ES-I3 (cell line): Measurements from ENCODE around the gene PAAF1.

Source experiments
- H3K36me3 ChIP-seq: 2 replicates; pipeline ENCODE4 v1.6.1; 2013; ENCODE audit warnings: mild to moderate bottlenecking, low read length, control low read depth, moderate library complexity; ENCODE audit not compliant: insufficient read depth
- H3K4me1 ChIP-seq: 2 replicates; pipeline ENCODE4 v1.6.1; 2013; ENCODE audit warnings: mild to moderate bottlenecking, control low read depth, low read length; ENCODE audit not compliant: insufficient read depth
- H3K9ac ChIP-seq: 2 replicates; pipeline ENCODE4 v1.6.1; 2013; ENCODE audit warnings: low read depth, mild to moderate bottlenecking, low read length, moderate library complexity
- H3K9me3 ChIP-seq: 2 replicates; pipeline ENCODE4 v1.6.1; 2013; ENCODE audit warnings: mild to moderate bottlenecking, low read length, moderate library complexity; ENCODE audit not compliant: control insufficient read depth, insufficient read depth

PAAF1 gene

DNA sequence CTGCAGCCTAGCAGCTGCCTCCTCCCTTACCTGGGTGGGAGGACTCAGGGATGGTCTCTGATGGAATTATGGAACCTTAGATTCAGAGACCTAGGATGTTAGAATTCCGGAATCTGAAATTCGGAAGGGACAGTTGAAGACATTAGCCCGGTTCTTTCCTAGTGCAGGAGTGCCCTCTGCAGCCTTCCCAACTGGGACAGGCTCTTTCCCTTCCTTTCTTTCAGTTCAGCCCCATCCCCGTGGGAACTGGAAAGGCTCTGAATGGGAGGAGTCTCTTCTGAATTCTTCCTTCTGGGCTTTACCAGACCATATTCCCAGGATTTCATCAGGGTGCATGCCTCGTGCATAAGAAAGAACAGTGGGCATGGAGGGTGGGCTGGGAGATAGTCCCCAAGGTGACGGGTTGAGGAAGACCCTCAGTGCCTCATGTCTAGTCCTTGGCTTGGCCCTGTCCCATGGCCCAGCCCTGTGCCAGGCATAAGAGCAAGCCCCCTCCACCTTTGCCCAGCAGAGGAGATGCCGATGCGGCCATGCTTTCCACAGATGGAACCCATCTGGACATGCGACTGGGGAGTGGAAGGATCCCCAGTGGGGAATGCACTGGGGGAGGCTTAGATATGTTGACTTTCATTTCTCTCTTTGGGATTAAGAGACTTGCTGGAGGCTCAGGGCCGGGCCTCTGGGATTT, 88.4 kb downstream of the PAAF1 start:
- H3K4me1 ChIP-seq, result no peaks in the 10 kb centered on the region; the same call in 1 of the 2 replicates
- peak overlapping the region; percentile 11; the same call in 1 of the 2 replicates for H3K9ac ChIP-seq
- no peaks in the 10 kb centered on the region for H3K36me3 ChIP-seq
- H3K9me3 ChIP-seq, result no peaks in the 10 kb centered on the region

DNA sequence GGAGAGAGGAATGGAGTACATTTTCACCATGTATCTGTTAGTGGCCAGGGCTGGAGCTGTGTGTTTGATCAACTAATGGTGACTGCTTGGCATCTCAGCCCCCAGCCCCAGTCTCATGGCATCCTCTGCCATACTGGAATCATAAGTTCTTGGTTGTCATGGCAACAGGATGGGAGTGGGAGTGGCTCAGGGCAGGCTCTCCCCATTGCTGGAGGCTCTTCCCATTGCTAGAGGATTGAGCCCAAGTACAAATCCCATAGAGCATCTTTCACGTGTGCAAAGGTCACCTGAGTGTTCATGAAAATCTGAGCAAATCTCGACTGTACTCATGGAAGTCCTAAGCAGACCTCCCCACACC, 88.9 kb downstream of the PAAF1 start:
- Histone ChIP-seq H3K4me1 (no peaks in the 10 kb centered on the region; the same call in 1 of the 2 replicates), H3K36me3 (no peaks in the 10 kb centered on the region), H3K9ac (no peak overlapping the region), H3K9me3 (no peaks in the 10 kb centered on the region)

DNA sequence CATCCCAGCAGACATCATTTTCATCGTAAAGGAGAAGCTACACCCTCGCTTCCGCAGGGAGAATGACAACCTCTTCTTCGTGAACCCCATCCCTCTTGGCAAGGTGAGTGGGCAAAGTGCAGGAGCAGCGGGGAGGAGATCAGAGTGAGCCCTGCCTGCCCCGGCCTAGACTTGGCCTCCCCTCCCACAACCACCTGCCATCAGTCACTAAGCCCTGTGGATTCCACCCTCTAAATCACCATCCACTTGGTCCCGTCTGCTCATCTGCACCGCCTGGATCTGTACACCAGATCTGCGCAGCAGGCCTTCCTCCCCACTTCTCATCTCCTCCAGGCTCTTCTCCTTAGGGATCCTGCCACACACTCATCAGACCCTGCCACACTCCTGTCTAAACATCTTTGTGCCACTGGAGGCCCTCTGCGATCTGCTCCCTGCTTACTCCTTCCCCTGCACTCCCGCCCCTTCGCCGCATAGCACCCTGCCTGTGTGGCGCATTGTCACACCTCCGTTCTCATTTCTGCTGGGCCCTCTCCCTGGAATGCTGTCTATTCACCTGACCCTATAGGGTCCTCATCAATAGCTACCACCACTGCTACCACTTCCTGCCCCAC, 91.7 kb downstream of the PAAF1 start:
- Histone ChIP-seq H3K9me3 (no peaks in the 10 kb centered on the region), H3K4me1 (no peaks in the 10 kb centered on the region; the same call in 1 of the 2 replicates), H3K36me3 (no peaks in the 10 kb centered on the region), H3K9ac (no peak overlapping the region)

DNA sequence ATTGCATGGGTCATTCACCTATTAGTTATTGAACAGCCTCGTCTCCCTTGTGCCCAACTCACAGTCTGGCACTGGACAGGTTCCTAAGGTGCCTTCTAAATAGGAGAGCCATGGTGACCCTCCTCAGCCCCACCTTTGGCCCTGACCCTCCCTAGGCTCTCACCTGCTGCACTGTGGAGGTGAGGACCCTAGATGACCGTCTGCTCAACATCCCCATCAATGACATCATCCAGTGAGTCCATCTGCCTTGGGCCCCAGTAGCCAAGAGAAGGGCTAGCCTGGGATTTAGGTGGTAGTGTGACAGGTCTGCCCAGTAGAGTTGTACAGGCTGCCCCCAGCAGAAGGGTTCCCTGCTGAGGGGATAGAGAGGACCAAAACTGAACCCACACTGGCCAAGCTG, 92.3 kb downstream of the PAAF1 start:
- H3K36me3 ChIP-seq, result no peaks in the 10 kb centered on the region
- no peaks in the 10 kb centered on the region; the same call in 1 of the 2 replicates for H3K4me1 ChIP-seq
- no peaks in the 10 kb centered on the region for H3K9me3 ChIP-seq
- no peak overlapping the region for H3K9ac ChIP-seq

DNA sequence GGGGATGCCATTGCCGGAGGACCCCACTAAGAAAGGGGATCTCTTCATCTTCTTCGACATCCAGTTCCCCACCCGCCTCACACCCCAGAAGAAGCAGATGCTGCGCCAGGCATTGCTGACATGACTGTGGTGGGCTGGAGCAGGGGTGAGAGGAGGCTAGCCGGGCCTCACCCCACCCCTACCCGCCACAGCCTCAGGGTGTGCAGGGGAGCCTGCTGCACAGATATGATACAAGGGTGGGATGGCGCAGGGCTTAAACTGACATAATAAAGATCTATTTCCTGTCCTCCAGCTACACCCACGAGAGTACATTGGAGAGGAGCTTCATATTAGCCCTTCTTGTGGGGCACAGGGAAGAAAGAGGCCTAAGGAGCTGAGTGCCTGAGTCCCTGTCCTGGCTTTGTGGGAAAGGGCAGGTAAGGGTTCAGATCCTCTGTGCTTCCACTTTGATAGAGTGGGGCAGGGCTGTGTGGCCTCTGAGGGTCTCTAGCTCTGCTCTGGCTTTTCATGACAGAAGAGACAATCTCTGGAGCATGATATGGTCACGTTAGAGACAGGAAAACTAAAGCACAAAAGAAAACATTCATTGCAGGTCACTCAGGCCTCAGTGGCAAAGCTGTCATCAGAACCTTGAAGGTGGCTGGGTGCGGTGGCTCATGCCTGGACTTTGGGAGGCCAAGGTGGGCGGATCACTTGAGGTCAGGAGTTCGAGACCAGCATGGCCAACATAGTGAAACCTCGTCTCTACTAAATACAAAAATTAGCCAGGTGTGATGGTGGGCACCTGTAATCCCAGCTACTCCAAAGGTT, 93.4 kb downstream of the PAAF1 start:
- Histone ChIP-seq H3K9ac (no peak overlapping the region), H3K4me1 (no peaks in the 10 kb centered on the region), H3K9me3 (no peaks in the 10 kb centered on the region), H3K36me3 (no peaks in the 10 kb centered on the region)

DNA sequence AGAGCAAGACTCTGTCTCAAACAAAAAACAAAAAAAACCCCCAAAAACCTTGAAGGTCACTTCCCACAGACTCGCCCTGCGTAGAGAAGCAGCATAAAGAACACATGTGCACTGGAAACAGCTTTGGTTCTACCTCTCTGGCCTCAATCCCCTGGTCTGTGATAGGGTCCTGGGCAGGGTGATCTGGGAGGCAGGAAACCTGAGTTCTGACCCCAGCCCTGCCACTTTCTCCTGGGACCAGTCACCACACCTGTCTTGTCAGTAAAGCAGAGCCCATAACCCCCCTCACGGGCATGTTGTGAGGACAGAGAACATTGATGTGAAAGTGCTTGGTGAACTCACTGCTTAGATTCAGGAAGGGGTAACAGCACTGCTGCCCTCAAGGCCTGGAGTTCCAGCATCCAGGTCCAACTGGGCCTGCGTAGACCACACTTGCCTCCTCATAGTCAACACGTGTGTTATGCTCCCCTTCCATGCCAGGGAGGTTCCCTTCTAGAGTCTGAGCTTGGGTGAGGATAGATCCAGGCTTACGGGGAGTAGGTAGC, 94.4 kb downstream of the PAAF1 start:
- no peaks in the 10 kb centered on the region for H3K9me3 ChIP-seq
- peaks cover 3% of the 10 kb centered on the region; the same call in 1 of the 2 replicates for H3K36me3 ChIP-seq
- H3K4me1 ChIP-seq, result no peaks in the 10 kb centered on the region
- H3K9ac ChIP-seq, result no peak overlapping the region

DNA sequence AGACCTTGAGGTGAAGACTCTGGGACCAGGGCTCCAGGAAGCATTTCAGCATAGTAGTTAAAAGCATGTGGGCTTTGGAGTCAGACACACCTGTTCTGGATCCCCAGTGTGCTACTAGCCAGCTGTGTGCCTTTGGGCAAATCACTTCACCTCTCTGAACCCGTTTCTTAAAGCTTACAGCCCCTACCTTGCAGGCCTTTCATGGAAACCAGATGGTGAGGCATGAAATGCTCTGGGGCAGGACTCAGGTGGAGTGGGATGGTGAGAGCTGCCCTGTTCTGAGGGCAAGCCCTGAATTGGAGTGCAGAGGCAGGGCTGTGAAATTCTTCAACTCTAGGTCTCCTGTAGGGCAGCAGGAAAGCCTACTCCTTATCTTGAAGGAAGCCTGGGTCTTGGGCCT, 95.4 kb downstream of the PAAF1 start:
- H3K4me1 ChIP-seq, result no peaks in the 10 kb centered on the region
- H3K9ac ChIP-seq, result no peak overlapping the region
- peaks cover 10% of the 10 kb centered on the region for H3K36me3 ChIP-seq
- H3K9me3 ChIP-seq, result no peaks in the 10 kb centered on the region

DNA sequence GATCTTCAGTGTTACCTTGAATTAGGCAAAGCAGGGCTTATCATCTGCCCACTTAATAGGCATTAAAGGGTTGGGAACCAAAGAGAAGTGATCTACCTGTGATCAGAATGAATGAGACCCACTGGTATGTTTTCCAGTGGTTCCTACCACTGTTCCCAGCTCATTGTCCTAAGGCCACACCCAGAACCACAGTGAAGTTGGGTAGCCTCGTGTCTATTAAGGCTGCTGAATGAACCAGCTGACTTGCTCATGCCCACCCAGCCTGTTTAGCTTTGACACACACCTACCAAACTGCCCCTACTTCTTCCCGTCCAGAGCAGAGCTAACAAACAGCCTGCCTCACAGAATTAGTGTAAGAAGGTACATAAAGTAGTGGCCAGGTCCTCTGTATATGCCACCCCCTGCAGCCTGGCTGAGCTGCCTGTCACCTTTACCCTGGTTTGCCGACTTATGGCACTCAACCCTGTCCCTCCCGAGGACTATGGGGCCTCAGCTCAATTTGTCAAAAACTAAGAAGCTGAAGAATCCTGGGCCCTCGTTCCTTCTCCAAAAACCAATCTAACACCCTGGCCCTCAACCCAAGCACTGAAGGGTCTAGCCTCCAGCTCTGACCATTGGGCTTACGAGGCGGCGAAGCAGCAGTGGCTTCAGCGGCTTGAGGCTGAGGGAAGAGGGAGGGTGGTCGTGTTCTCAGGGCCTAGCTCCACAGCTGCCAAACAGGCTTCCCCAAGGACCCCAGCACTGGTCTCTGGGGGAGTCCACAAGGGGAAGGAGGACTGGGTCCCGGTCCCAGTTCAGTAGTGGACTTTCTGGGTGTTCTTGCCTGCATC, 96.0 kb downstream of the PAAF1 start:
- H3K9me3 ChIP-seq, result no peaks in the 10 kb centered on the region
- H3K36me3 ChIP-seq, result peaks cover 11% of the 10 kb centered on the region
- no peaks in the 10 kb centered on the region for H3K4me1 ChIP-seq
- no peak overlapping the region for H3K9ac ChIP-seq

DNA sequence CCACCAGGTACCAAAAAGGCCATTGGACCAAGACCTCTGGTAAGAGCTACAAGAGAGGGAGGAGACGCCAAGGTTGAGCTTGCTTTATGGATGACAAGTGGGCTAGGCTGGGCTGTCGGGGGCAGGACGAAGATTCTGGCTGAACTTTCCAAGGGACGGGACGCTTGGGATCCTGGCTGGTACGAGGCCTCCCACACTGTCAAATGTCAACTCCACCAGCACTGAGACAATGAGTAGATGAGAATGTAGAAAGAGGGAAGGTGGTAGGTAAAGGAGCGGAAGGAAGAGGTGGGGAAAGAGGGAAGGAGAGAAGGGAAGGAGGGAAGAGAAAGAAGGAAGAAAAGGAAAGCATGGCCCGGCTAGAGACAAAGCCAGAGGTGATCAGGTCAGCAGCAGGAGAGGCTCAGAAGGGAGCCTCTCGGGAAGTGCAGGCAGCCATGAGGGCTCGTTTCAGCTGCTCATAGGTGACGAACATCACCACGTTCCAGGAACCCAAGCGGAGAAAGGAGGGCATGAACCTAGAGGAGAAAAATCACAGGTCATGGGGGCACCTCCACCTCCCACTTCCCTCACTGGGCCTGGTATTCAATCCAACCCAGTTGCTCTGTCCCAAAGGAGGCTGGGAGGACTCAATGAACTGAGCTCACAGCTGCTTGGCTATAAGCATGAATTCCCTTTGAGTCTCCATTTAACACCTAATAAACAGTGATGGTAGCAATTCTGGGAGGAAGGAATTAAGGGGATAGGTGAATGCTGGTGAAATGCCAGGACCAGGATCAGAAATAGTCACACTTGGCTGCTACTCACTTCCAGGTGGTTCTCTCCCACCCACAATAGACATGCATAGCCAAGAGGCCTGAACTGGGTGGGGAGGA, 98.0 kb downstream of the PAAF1 start:
- H3K4me1 ChIP-seq, result peaks cover 3% of the 10 kb centered on the region; the same call in 1 of the 2 replicates
- H3K36me3 ChIP-seq, result peaks cover 15% of the 10 kb centered on the region
- H3K9me3 ChIP-seq, result no peaks in the 10 kb centered on the region
- H3K9ac ChIP-seq, result no peak overlapping the region

DNA sequence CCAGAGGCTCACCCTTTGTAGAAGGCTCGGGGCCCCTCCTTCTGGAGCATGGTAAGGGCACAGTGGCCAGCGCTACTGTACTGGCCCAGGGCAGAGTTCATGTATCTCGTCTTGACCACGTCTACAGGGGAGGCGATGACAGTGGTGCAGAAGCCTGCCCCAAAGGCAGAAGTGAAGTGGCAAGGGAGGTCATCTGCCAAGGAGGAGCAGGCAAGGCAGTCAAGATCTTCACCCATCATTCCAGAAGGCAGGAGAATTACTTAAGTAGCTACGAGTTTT, 98.6 kb downstream of the PAAF1 start:
- Histone ChIP-seq H3K9ac (no peak overlapping the region), H3K9me3 (no peaks in the 10 kb centered on the region), H3K4me1 (peaks cover 8% of the 10 kb centered on the region; the same call in 1 of the 2 replicates), H3K36me3 (peaks cover 15% of the 10 kb centered on the region)

DNA sequence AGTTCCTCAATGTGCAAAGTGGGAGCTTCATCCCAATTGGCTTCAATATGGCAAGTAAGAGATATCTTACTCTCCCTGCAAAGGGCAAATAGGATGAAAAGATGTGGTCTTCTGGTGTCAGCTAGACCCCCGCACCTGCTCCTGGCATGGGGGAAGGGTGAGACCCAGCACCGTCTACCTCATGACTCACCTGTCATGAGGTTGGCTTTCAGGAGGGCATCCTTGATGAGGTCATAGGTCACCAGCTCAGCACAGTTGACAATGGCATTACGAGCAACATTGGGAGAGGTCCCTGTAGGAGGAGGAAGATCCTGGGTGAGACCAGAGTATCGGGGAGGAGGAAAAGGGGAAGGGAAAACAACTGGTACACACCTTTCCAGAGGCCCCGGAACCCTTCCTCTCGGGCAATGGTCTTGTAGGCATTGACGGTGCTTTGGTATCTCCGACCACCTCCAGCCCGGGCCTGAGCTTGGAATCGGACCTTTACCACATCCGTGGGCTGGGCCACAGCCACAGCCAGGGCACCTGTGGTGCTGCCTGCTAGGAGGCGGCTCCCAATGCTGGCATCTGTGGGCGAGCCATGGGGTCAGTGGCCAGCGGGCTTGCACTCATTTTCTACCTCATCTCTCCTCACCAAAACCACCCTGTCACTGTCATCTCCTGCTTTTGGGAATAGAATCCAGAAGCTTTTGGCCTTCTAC, 99.8 kb downstream of the PAAF1 start:
- Histone ChIP-seq H3K9me3 (no peaks in the 10 kb centered on the region), H3K4me1 (peaks cover 20% of the 10 kb centered on the region; the same call in 1 of the 2 replicates), H3K9ac (no peak overlapping the region), H3K36me3 (peaks cover 15% of the 10 kb centered on the region)

DNA sequence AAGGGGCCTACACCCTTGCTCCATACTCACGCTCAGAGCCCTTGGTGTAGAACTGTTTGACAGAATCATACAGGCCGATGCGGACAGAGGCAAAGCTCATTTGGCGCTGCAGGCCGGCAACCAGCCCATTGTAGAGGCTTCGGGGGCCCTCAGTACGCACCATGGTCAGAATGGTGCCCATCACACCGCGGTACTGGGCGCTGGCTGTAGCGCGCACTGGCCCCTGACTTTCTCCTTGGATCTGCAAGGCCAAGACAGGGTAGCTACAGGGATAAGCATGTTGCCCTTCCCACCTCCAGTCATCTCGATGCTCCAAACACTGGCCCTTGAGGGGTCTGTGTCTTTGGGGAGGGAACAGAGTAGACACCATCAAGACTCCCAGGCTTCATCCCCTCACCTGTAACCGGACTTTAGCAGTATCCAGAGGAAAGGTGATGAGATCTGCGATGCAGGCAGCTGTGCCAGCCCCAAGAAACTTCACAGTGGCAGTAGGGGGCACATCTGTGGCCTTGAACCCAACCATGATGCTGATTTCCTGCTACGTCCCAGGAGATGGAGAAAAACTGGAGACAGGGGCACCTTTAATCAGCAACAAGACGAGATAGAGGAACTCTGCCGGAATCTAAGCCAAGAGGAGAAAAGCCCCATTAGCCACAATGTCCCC, 101.2 kb downstream of the PAAF1 start:
- Histone ChIP-seq H3K9ac (no peak overlapping the region), H3K9me3 (no peaks in the 10 kb centered on the region), H3K4me1 (peaks cover 20% of the 10 kb centered on the region; the same call in 1 of the 2 replicates), H3K36me3 (peaks cover 15% of the 10 kb centered on the region)
